Karpas-422 (cell line): ENCODE results near the gene MAPK4. TPM values are rescaled to one million over a fixed set of nuclear protein-coding genes. Genes with fewer than 3 reads are reported as not detected.
"Not testable (repeated sequence)": the region's sequence is repeated elsewhere in the genome, so short reads cannot be mapped to it uniquely, and the experiment has no call there.

Experiments
- DNase-seq: peaks from one replicate; pipeline ENCODE4 v3.0.0-alpha.2; 2015
- H2AFZ ChIP-seq: fragments of 200-600 bp; sonication (generic); 2 replicates; pipeline ENCODE4 v1.6.1; 2014; ENCODE audit warnings: antibody characterized with exemption, low read length, mixed read lengths
- H3K27ac ChIP-seq: fragments of 200-600 bp; sonication (generic); 2 replicates; pipeline ENCODE4 v1.5.1; 2014; ENCODE audit warnings: mild to moderate bottlenecking, low read length, moderate library complexity
- H3K27me3 ChIP-seq: fragments of 200-600 bp; sonication (generic); 2 replicates; pipeline ENCODE4 v1.6.1; 2014; ENCODE audit warnings: low read length, mixed read lengths
- H3K36me3 ChIP-seq: fragments of 200-600 bp; sonication (generic); 2 replicates; pipeline ENCODE4 v1.6.1; 2014; ENCODE audit warnings: low read length, mixed read lengths; ENCODE audit not compliant: insufficient read depth
- H3K4me1 ChIP-seq: fragments of 200-600 bp; sonication (generic); 2 replicates; pipeline ENCODE4 v1.6.1; 2014; ENCODE audit warnings: mild to moderate bottlenecking, low read length, mixed read lengths
- H3K4me2 ChIP-seq: fragments of 200-600 bp; sonication (generic); 2 replicates; pipeline ENCODE4 v1.6.1; 2014; ENCODE audit warnings: low read length, low read depth, mild to moderate bottlenecking; ENCODE audit not compliant: poor library complexity, severe bottlenecking
- H3K4me3 ChIP-seq: fragments of 200-600 bp; sonication (generic); 2 replicates; pipeline ENCODE4 v1.5.1; 2014; ENCODE audit warnings: mild to moderate bottlenecking, antibody characterized with exemption, low read length, mixed read lengths
- H3K79me2 ChIP-seq: fragments of 200-600 bp; sonication (generic); 2 replicates; pipeline ENCODE4 v1.6.1; 2014; ENCODE audit warnings: mild to moderate bottlenecking, low read length, mixed read lengths
- H3K9ac ChIP-seq: fragments of 200-600 bp; sonication (generic); 2 replicates; pipeline ENCODE4 v1.6.0; 2014; ENCODE audit warnings: low read length
- H3K9me2 ChIP-seq: fragments of 200-600 bp; sonication (generic), shearing (Covaris generic); replicated peaks from 2 replicates; pipeline ENCODE4 v1.6.0; 2014; ENCODE audit warnings: mild to moderate bottlenecking, low read length, moderate library complexity; ENCODE audit not compliant: insufficient read depth
- H3K9me3 ChIP-seq: fragments of 300-700, 200-600 bp; sonication (generic); 2 replicates; pipeline ENCODE4 v1.6.1; 2014; ENCODE audit warnings: low read length, mixed read lengths
- H4K20me1 ChIP-seq: fragments of 200-600 bp; sonication (generic); 2 replicates; pipeline ENCODE4 v1.6.1; 2014; ENCODE audit warnings: mild to moderate bottlenecking, antibody characterized with exemption, low read length, low read depth; ENCODE audit not compliant: insufficient read depth
- total RNA-seq: library from RNA; depleted of rRNA; stranded (reverse); fragments of >200 nt; shearing (Covaris generic); gene quantifications from 2 replicates; pipeline ENCODE4 v1.2.3, GENCODE V29; 2014; ENCODE audit warnings: low replicate concordance; rRNA removed

MAPK4 gene
- total RNA-seq: not detected in 2 replicates

- Histone ChIP-seq H3K27me3 (no peaks in the 10 kb centered on the region), H3K4me3 (no peak within 1 kb of the TSS), H3K4me2 (no peak within 1 kb of the TSS), H2AFZ (no peak within 1 kb of the TSS), H3K27ac (no peak within 1 kb of the TSS), H3K36me3 (no peaks in the 10 kb centered on the region), H3K9me2 (no peaks in the 10 kb centered on the region), H3K9ac (no peak within 1 kb of the TSS), H3K4me1 (no peaks in the 10 kb centered on the region), H3K9me3 (no peaks in the 10 kb centered on the region), H3K79me2 (no peaks in the 10 kb centered on the region), H4K20me1 (no peaks in the 10 kb centered on the region)
- DNase-seq: no peak
Observed at GRCh38 chr18:50559752-50560680, at the start of gene MAPK4. MAPK4 (plus strand) TSS chr18:50560087; CDS start chr18:50663959, 103,872 bp downstream.

DNA sequence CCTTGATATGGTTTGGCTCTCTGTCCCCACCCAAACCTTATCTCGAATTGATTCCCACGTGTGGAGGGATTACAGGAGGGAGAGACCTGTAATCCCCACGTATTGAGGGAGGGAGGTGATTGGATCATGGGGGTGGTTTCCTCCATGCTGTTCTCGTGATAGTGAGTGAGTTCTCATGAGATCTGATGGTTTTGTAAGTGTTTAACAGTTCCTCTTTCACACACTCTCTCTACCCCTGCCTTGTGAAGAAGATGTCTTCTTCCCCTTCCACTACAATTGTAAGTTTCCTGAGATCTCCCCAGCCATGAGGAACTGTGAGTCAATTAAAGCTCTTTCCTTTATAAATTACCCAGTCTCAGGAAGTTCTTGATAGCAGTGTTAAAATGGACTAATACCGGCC, 42.6 kb upstream of the MAPK4 start:
- H3K79me2 ChIP-seq, DNase-seq, H3K27ac ChIP-seq, H3K4me3 ChIP-seq, H4K20me1 ChIP-seq, H3K9ac ChIP-seq, H2AFZ ChIP-seq, H3K9me3 ChIP-seq, H3K27me3 ChIP-seq, H3K36me3 ChIP-seq, H3K4me2 ChIP-seq, H3K9me2 ChIP-seq: not testable (repeated sequence)
- H3K4me1 ChIP-seq: peaks cover 12% of the 10 kb centered on the region

DNA sequence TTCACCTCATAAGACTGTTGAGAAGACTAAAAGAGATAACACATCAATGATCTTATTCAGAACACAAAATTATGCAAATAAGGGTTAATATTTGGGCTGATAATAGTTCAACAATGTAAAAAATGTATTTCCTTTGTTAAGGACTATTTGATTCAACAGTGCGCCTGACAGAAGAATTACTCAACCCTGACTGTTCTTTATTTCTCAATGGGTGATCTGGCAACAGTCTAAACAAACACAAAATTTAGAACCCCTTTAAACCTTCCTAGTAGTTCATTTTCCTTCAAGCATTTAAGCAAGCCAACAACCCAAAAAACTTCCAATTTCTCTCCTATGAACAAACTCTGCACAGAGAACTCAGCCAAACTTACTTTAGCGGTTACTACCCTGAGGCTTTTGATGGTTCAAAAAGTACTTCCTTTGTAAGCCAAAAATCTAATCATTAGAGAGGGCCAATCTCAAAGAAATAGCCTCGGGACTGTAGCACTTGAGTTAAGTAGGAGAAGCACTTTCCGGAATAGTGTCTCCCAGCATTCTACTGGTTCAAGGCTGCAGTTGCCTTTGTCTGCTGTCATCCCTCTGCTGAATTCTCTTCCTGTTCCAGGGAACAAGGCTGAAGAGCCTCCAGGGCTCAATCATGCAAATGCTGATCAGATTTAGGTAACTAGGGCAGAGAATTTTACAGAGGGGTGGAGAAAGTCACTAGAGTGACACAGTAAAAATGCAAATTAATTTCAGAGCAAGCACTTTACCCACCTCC, 40.9 kb upstream of the MAPK4 start:
- no peaks in the 10 kb centered on the region for H3K9me2 ChIP-seq
- H3K4me1 ChIP-seq: peaks cover 12% of the 10 kb centered on the region
- no peak overlapping the region for H3K27ac ChIP-seq
- no peaks in the 10 kb centered on the region for H3K36me3 ChIP-seq
- H3K4me3 ChIP-seq: no peak overlapping the region
- H3K9ac ChIP-seq: no peak overlapping the region
- no peak overlapping the region; the same call in 1 of the 2 replicates for H2AFZ ChIP-seq
- DNase-seq: no peak
- H3K79me2 ChIP-seq: no peaks in the 10 kb centered on the region
- no peaks in the 10 kb centered on the region for H3K27me3 ChIP-seq
- no peaks in the 10 kb centered on the region for H4K20me1 ChIP-seq
- H3K9me3 ChIP-seq: no peaks in the 10 kb centered on the region
- H3K4me2 ChIP-seq: no peak overlapping the region

DNA sequence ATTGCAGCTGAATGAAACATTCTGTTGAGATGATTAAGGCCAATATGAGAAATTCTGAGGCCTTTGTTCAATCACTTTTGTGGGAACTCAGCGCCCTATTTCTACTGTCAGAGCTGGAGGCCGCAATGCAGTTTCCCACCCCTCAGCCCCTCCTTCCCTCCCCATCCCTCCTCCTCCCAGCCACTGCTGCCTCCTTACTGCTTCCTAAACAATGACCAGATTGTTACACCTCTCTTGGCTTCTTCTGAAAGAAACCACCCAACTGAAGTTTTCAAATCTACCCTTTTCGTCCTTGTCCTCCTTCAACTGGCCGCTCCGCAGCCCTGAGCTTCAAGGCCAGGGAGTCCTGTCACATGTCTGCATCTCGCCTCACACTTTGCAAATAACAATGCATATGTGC, 36.7 kb upstream of the MAPK4 start:
- H3K36me3 ChIP-seq: no peaks in the 10 kb centered on the region
- H3K9me3 ChIP-seq: no peaks in the 10 kb centered on the region
- no peak overlapping the region for H3K4me2 ChIP-seq
- H3K9me2 ChIP-seq: no peaks in the 10 kb centered on the region
- no peak overlapping the region for H3K9ac ChIP-seq
- no peak for DNase-seq
- H3K4me3 ChIP-seq: no peak overlapping the region
- peaks cover 12% of the 10 kb centered on the region for H3K4me1 ChIP-seq
- H3K27me3 ChIP-seq: no peaks in the 10 kb centered on the region
- H2AFZ ChIP-seq: no peak overlapping the region
- no peak overlapping the region for H3K27ac ChIP-seq
- H4K20me1 ChIP-seq: no peaks in the 10 kb centered on the region
- H3K79me2 ChIP-seq: no peaks in the 10 kb centered on the region

GRCh38 chr18:50527636-50528307, 32.1 kb upstream of the MAPK4 start:
- Histone ChIP-seq H3K9me2 (no peaks in the 10 kb centered on the region), H3K4me1 (no peaks in the 10 kb centered on the region), H3K4me3 (no peak overlapping the region), H3K9ac (no peak overlapping the region), H4K20me1 (no peaks in the 10 kb centered on the region), H3K27me3 (no peaks in the 10 kb centered on the region), H3K27ac (no peak overlapping the region), H3K79me2 (no peaks in the 10 kb centered on the region), H3K9me3 (no peaks in the 10 kb centered on the region), H3K4me2 (no peak overlapping the region), H3K36me3 (no peaks in the 10 kb centered on the region), H2AFZ (no peak overlapping the region)
- no peak for DNase-seq

- Histone ChIP-seq H3K9ac (no peak overlapping the region), H3K4me3 (no peak overlapping the region), H3K9me2 (no peaks in the 10 kb centered on the region), H3K9me3 (no peaks in the 10 kb centered on the region), H3K79me2 (no peaks in the 10 kb centered on the region), H4K20me1 (no peaks in the 10 kb centered on the region), H3K27ac (no peak overlapping the region), H3K36me3 (no peaks in the 10 kb centered on the region), H3K4me1 (no peaks in the 10 kb centered on the region), H2AFZ (no peak overlapping the region), H3K27me3 (no peaks in the 10 kb centered on the region), H3K4me2 (no peak overlapping the region)
- DNase-seq: no peak
Observed at GRCh38 chr18:50528806-50529205, 31.1 kb upstream of the MAPK4 start.

- not testable (repeated sequence) for H3K27ac ChIP-seq, H2AFZ ChIP-seq, H3K9me3 ChIP-seq, H3K4me2 ChIP-seq, H3K27me3 ChIP-seq, DNase-seq, H4K20me1 ChIP-seq, H3K4me1 ChIP-seq, H3K4me3 ChIP-seq, H3K79me2 ChIP-seq, H3K9me2 ChIP-seq, H3K36me3 ChIP-seq, H3K9ac ChIP-seq
Observed at GRCh38 chr18:50533822-50534221, 26.1 kb upstream of the MAPK4 start.

DNA sequence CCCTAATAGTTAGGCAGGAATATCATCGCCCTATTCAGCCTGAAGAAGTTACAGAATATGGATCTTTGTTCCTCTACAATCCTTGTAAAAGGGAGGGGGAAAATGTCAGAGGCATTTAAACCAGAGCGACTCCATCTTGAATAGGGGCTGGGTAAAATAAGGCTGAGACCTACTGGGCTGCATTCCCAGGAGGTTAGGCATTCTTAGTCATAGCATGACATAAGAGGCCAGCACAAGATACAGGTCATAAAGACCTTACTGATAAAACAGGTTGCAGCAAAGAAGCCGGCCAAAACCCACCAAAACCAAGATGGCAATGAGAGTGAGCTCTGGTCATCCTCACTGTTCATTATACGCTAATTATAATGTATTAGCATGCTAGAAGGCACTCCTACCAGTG, 15.4 kb upstream of the MAPK4 start:
- H3K9me3 ChIP-seq, H3K36me3 ChIP-seq: not testable (repeated sequence)

More for the DNA sequence above, 15.4 kb upstream of the MAPK4 start:
- H3K27ac ChIP-seq, H3K4me3 ChIP-seq, H3K27me3 ChIP-seq, DNase-seq, H2AFZ ChIP-seq, H4K20me1 ChIP-seq, H3K9me2 ChIP-seq, H3K79me2 ChIP-seq, H3K4me1 ChIP-seq, H3K9ac ChIP-seq, H3K4me2 ChIP-seq: not testable (repeated sequence)
